ENCODE results near the gene NR2C2AP.

Gene NR2C2AP

DNA sequence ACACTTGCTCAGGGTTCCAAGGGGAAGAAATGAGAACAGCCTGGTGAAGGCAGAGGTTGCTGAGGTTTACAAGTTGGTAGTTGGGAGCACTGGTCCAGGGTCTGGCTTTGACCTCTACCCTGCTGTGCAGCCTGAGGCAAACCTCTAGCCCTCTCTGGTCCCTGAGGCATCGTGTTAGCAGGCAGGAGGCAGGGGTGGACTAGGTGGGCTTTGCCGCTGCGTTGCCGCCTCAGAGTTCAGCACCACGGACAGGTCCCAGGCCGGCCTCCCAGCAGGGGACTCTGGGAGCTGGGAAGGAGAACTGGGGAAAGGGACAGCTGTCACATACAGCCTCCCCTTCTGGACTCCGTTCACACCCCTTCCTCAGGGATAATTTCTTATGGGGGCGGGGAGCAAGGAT lies 11.7 kb upstream of the NR2C2AP start:
- DNase-seq (ENCODE audit: low read depth), result no peak

DNA sequence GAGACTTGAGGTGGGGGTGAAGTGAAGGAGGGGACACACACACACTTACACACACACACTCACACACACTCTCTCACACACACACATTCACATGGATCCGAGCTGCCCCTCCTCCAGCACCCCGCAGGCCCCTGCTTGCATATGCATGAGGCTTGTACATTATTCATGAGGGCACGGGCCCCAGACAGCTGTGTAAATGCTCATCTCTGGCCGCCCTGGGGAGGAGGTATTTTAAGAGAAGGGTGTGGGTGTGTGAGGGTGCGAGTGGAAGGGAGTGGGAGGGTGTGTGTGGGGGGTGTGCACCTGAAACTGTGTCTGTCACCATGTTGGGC lies 10.9 kb upstream of the NR2C2AP start:
- no peak for DNase-seq (ENCODE audit: low read depth)

DNA sequence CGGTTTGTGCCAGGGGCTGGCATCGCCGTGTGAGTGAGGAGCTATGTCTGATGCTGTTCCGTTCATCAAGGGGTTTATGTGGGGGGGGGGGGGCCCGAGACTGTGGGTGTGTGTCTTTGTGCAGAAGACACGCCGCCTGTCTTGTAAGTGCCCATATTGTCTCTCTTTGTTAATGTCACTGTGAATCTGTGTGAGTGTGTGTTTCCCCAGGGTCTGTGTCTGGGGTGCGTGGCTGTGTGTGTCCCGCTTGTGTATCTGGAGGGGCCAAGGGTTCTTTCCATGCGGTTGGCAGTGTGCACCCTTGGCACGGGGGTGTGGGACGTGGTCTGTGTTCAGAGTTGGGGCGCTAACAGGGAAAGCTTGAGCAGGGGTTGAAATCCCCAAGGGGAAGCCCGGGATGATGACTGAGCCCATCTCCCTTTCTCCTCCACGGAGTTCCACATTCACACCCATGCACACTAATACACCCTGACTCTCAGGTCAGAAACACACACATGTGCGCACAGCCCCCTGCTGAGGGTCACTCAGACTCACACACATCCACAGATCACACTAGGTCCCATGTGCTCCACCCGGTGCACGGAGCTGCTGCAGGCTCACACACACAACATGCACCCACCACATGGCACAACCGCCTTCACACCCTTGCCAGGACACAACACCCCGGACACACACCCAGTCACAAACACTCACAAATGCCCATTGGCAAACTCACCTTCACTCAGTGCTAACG lies 10.4 kb upstream of the NR2C2AP start:
- DNase-seq (ENCODE audit: low read depth), result no peak

DNA sequence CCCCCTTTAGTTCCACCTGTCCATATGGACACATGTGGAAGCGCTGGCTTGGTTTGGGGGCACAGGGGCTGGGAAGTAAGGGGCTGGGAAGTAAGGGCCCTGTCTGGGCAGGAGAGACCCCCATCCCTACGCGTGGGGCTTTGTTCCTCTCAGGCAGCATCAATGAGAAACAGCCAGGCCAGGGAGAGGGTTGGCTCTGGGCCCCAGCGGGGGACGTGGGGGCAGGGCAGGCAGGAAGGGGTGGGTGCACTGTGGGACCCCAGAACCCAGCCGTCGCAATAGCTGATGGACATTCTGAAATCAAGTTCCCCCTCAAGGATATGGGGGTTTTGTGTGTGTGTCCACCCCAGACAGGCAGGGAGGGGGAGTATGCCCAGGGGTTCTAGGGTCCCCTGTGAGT lies 9.7 kb upstream of the NR2C2AP start:
- DNase-seq (ENCODE audit: low read depth), result no peak

DNA sequence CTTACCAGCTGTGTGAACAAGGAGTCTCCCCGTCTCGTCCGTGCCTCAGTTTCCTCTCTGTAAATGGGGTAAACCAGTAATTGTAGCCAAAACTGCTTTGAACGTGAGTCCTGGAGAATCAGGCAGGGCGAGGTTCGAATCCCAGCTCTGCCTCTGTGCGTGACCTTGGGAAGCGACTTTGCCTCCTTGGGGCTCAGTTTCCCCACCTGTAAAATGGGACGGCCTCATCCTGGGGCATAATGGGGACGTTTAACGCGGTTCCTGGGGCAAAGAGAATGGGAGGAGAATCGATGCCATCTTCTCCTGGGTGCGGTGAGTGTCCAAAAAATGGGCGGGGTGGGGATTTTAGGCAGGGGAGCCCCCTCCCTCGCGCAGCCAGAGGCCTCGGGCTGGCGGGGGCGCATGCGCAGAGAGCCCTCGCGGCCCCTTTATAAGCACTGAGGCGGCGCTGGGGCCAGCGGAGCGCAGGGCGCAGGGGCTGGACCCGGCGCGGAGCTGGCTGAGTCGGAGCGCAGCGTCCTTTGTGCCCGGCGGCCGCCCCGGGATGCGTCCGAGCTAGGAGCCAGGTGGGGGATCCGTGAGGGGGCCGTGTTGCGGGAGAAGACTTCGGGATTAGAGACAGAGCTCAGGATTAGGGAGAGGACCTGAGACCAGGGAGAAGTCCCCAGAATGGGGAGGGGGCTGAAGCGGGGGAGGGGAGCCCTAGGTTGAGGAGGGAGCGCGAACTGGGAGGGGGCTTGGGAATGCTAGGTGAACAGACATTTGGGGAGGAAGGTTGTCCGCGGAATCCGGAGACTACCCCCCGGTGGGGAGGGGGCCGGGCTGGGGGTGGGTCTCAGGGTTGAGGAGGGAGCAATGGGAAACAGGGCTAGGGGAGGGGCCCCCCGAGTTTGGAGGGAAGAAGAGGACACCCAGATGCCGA lies 8.5 kb upstream of the NR2C2AP start, which contains the start of gene NCAN:
Gene NCAN, plus strand, starts transcription at position 460 of the 922 bp plus-strand sequence. CDS start 4,996 bp downstream, outside the sequence.
- DNase-seq (ENCODE audit: low read depth), result no peak

DNA sequence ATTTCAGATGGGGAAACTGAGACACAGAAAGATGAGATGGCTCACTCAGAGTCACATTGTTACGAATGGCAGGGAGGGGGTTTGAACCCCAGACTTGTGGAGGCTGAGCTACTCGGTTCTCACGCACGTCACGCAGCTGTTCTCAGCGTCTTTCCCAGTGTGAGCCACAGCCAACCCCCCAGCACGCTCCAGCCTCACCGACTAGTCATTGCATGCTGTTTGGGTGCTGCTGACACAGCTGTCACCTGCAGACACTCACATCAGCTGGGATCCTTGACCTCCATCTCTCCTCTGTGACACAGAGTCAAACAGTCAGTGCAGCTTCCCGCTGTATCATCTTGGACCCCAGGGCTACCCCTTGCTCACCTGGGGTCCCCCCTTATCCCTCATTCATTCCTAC lies 6.2 kb upstream of the NR2C2AP start:
- DNase-seq (ENCODE audit: low read depth), result no peak

DNA sequence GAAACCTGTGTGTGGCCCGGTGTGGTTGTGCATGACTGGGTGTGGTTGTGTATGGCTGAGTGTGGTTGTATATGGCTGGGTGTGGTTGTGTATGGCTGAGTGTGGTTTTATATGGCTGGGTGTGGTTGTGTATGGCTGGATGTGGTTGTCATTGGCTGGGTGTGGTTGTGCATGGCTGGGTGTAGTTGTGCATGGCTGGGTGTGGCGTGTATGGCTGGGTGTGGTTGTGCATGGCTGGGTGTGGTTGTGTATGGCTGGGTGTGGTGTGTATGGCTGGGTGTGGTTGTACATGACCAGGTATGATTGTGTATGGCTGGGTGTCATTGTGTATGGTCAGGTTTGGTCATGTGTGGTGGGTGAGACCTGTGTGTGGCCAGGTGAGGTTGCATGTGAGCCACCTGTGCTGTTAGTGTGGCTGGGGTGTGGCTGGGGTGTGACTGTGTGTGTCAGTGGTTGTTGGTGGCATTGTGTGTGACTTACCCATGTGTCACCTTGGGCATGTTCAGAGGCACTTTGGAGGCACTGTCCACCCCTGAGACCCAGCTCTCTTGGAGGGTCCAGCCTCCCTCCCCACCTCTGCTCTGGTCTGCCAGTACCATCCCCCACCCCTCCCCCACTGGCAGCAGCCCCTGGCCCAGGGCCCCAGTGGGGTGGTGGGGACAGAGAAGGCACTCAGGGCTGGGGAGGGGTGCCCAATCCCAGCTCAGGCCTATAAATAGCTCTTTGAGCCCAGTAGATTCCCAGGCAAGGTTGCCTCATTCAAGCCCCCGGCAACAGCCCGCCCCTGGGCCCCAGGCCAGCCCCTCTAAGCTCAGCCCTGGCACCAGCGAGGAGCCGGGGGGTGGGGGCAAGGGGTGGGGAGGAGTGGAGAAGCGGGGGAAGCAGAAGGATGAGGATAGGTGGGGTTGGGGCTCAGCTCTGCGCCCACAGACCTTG lies 4.7 kb upstream of the NR2C2AP start:
- no peak for DNase-seq (ENCODE audit: low read depth)

DNA sequence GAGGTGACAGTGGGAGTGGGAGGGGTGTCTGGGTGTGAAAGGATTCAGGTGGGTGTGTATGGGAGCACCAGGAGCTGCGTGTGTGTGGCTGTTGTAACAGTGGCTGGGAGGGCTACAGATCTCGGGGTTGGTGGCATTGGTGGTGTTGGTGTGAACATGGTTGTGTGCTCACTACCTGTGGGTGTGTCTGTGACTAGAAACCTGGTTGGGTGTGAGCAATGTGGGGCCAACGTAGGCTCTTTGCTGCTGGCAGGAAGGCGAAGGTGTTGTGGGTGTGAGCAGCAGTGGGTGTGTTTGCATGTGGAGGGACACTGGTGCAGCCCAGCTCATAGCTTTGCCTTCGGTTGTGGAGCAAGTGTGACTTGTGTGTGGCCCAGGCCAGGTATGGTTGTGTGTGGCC lies 3.7 kb upstream of the NR2C2AP start:
- no peak for DNase-seq (ENCODE audit: low read depth)

DNA sequence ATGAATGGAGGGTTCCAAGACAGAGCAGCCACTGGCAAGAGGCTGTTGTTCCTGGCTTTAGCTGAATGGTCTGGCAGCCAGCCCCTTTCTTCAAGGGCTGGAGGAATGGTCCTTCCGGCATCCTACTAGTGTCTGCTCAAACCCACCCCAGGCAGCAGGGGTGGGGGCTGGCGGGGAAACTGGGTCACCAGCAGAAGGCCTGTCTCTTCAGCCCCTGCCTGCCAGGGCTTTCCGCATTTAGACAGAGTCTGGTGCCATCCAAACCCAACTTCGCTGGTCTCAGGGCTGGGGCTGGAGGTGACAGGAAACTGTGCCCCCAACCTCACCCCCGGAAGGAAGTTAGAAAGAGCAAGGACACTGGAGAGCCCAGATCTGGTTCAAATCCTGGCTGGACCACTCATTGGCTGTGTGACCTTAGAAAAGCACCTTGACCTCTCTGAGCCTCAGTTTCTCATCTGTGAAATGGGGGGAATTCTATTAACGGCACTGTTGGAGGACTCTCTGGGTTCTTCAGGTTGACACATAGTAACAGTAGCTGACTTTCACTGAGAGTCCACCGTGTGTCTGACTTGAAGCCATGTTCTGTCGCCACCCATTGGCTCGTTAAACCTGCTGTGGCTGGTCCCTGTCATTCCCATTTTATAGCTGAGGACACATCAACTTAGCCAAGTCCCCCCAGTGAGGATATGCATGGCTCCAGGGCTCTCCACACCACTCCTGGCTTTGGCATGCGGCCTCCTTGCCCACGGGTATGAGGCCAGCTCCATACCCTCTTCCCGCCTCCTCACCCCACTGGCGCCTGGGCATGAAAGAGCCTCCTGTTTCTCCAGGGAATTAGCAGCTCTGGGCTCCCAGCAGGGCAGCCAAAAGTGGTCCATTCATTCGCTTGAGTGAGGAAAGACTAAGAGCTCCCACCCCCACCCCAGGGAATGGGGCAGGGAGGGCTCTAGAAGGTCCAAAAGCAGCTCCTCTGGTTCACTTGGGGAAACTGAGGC lies 2.5 kb upstream of the NR2C2AP start:
- DNase-seq (ENCODE audit: low read depth), result no peak

DNA sequence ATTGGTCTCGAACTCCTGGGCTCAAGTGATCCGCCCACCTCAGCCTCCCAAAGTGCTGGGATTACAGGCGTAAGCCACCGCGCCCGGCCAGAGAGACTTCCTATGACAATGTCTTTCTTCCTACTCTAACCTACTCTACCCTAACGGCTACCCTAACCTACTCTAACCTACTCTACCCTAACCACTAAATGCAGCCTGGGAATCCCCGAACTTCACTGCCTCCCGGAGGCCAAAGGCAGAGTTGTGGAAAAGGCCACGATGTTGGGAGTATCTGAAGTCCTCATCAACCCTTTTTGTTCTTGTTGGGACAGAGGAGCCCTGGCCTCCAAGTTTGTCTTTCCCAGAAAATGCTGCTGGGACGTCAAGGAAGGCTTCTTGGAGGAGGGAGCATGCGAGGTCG lies 967 bp upstream of the NR2C2AP start:
- no peak for DNase-seq (ENCODE audit: low read depth)

DNA sequence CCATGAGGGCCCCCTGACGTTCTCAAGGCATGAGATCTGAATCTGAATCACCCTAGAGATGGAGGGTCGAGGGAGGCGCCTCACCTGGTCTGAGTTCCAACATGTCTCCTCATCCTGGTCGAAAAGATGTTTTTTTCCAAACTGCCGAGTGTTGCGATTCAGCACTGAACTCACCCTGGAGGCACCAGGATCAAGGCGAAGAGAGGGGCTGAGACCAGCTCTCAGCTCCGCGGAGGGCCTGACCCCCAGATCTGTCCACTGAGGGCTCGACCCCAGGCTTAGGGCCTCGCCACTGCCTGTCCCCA lies 555 bp downstream of the NR2C2AP start:
- DNase-seq (ENCODE audit: low read depth), result no peak

DNA sequence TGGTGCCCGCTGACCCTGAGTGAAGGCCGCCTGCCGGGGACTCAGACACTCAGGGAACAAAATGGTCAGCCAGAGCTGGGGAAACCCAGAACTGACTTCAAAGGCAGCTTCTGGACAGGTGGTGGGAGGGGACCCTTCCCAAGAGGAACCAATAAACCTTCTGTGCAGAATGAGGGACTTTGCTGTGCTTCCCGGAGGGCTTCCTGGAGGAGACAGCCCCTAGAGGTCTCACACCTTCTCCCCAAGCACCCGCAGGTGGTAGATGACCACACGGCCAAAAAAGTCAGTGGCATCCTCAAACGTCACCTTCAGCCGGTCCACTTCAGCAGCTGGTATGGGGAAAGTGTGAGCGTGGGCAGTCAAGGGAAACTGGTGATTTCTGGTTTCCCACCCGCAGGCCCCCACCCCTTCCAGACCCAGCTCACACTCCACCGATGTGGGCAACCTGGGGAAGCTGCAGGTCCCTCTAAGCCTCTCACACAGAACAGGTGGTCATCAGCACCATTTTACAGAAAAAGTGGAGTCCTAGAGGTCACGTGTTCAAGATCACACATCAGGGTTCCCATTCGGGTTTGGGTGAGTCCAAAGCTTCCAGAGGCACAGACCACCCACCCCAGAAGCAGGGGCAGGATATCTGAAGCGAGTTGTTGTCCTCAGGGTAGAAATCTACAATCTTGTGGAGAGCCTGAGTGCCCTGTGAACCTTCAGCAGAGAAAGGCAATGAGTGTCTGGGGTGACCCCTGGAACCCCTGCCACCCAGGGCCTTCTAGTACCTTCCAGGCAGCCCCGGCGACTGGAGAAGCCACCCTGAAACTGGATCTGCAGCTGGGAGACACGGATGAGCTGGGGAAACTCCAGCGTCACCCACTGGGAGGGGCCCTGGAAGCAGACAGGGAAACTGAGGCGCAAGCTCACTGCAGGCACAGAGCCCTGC lies 1.2 kb downstream of the NR2C2AP start:
- DNase-seq (ENCODE audit: low read depth), result no peak

DNA sequence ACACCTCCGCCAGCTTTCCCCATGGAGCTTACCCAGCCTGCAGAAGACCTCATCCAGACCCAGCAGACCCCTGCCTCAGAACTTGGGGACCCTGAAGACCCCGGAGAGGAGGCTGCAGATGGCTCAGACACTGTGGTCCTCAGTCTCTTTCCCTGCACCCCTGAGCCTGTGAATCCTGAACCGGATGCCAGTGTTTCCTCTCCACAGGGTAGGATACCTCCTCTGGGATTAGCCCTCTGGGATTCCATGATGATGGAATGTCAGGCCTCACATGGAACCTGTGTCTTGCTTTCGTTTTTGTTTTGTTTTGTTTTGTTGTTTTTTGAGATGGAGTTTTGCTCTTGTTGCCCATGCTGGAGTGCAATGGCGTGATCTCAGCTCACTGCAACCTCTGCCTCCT lies 9.3 kb downstream of the NR2C2AP start:
- DNase-seq (ENCODE audit: low read depth), result no peak

DNA sequence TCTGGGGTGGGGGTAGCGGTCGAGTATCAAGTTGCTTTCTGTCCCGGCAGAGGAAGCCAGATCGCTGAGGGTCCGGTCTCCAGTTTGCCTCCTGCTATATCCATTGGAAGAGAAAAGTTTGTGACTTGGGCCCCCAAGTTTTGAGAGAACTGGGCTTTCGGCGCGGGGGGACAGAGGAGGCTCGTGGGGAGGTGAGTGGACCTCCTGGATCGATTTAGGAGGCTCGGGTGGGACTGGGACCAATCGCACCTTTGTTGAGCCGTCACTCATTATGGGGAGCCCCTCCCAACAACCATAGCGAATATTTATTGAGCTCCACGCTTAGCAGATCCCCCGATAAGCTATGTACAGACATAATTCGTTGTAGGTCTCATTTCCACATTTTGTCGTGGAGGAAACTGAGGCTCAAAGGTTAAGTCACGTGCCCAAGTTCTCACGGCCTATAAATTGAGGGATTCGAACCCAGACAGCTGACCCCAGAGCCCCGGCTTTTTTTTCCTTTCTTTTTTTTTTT lies 10.2 kb downstream of the NR2C2AP start:
- no peak for DNase-seq (ENCODE audit: low read depth)

DNA sequence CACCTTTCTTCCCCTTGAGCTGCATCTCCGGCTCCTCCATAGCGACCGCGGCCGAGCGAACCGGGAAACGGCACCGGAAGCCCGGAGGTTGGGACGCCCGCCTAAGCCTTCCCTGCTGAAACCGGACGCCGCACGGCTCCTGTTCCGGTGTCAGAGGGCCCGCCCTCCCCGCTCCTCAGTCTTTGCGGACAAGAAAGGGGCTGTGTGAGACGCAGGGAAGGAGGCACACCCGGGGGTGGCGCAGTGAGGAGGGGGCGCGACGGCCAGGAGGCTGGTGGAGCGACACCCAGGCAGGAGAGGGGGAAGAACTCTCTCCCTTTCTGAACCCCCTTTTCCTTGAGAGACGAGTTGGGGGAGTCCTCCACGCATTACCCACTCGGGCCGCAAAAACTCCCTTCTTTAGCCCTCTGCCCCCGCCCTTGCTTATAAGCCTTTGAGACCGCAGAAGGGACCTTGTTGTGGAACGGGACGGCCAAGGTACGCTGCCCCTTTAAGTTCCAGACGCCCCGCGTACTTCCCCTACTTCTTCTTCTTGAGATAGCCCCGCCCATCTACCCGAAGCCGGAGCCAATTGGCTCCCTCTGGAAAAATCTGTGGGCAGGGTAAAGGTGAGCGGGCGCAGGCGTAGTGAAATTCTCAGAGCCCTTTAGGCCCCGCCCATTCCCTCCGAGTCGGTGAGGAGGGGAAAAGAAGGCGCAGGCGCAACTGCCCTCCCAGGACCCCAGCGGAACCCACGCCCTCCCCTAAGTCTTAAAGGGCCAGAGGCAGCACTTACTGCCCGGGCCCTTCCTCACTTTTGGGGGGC lies 10.9 kb downstream of the NR2C2AP start, which contains the start of the genes BORCS8 and RFXANK:
Gene BORCS8, minus strand, starts transcription at position 75 of the 805 bp plus-strand sequence. Its CDS starts 35 bp downstream, at position 40.
Gene RFXANK, plus strand, starts transcription at position 181 of the 805 bp plus-strand sequence. CDS start 1,689 bp downstream, outside the sequence.
- DNase-seq (ENCODE audit: low read depth), result peak; percentile 96

DNA sequence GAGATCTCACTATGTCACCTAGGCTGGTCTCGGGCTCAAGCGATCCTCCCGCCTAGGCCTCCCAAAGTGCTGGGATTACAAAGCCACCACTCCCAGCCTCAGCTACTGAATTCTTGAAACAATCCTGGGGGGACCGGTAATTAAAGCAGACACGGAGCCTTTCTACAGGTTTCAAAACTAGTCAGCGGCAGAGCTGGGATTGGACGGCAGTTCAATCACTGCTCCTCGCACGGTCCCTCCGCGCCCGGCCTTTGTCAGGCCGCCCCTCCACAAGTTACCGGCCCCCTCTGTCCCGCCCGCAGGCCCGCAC lies 11.5 kb downstream of the NR2C2AP start:
- no peak for DNase-seq (ENCODE audit: low read depth)

DNA sequence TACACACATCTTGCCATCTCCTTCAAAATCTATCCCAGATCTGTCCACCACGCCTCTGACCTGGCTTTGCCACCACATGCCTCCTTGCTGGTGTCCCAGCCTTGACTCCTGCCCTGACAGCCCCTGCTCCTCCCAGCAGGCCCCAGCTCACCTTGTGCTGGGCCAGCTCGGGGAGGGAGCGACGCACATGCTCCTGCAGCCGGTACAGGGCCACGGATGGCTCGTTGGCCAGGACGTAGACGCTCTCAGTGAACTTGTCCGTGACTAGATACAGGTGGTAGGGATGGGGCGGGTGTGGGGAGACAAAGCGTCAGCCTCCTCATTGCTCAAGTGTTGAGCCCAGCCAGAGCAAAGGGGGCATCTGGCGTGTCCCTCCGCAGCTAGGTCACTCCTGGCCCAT lies 16.5 kb downstream of the NR2C2AP start:
- no peak for DNase-seq (ENCODE audit: low read depth)

DNA sequence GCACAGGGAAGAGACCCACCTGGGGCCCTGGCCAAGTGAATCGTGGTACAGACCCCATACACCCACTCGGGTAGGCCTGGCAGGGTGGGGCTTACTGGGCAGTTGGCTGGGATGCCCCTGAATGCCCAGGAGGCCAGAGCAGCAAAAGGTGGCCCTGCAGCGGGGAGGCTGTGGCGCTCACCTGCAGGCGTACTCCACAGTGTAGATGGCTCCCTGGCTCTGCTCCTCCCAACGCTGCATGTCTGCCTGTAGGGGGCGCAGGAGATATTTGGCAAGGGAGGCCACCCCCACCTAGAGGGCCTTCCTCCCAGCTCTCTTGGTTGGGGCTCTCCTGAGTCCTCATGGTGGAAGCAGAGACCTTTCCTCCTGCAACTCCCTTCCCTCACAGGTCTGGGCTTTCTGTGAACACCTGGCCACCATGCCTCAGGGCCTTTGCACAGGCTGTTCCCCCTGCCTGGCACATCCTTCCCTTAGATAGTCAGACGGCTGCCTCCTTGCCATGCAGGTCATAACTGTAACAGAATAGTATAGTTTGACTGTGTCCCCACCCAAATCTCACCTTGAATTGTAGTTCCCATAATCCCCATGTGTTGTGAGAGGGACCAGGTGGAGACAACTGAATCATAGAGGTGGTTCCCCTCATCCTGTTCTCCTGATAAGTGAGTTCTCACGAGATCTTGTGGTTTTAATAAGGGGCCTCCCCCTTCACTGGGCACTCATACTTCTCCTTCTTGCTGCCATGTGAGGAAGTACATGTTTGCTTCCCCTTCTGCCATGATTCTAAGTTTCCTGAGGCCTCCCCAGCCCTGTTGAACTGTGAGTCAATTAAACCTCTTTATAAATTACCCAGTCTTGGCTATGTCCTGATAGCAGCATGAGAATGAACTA lies 17.1 kb downstream of the NR2C2AP start:
- DNase-seq (ENCODE audit: low read depth), result no peak
